ENCODE measurements around the gene BARX2. TPM values are rescaled to one million over a fixed set of nuclear protein-coding genes. Genes with fewer than 3 reads are reported as not detected.

The BARX2 gene
- total and polyA plus RNA-seq, 7 donors = 1.8 to 6.0 TPM; not detected in 5

GRCh38 chr11:129404731-129405130, 29.1 kb downstream of the BARX2 start:
- intact Hi-C loops (cut with DNase I) = no loop called here
- H3K9me3 ChIP-seq = no peaks in the 10 kb centered on the region
- DNase-seq (no peak), ATAC-seq (no peak)
- no peak overlapping the region for H3K4me3 ChIP-seq
- TF ChIP-seq CTCF (IDR thresholded peaks at IDR 0.05) = no peak
- no peak overlapping the region for H3K27ac ChIP-seq
- no peaks in the 10 kb centered on the region for H3K4me1 ChIP-seq
- H3K36me3 ChIP-seq (ENCODE audit: insufficient read depth in 1 of 2, low read depth in 1 of 2) = no peaks in the 10 kb centered on the region
- H3K27me3 ChIP-seq (ENCODE audit: insufficient read depth in 3 of 3, low read length in 2 of 3) = peaks cover 0 to 3% (median 0%) of the 10 kb centered on the region in 3 donors
- WGBS, 3 donors = 59 to 63% (median 62%) methylated on average over 4 of the region's 4 CpGs

- Histone ChIP-seq H3K4me3 (no peak overlapping the region), H3K4me1 (no peaks in the 10 kb centered on the region), H3K27me3 (ENCODE audit: insufficient read depth in 3 of 3, low read length in 2 of 3) (peaks cover 0 to 3% (median 0%) of the 10 kb centered on the region in 3 donors), H3K9me3 (no peaks in the 10 kb centered on the region), H3K36me3 (ENCODE audit: insufficient read depth in 1 of 2, low read depth in 1 of 2) (no peaks in the 10 kb centered on the region), H3K27ac (no peak overlapping the region)
- no peak for ATAC-seq
- no peak for TF ChIP-seq CTCF (IDR thresholded peaks at IDR 0.05)
- DNase-seq = no peak
- 69 to 77% (median 72%) methylated on average over 5 of the region's 5 CpGs for WGBS, 3 donors
- intact Hi-C loops (cut with DNase I) = no loop called here
Observed at GRCh38 chr11:129408865-129409444, 33.3 kb downstream of the BARX2 start.

GRCh38 chr11:129410395-129410960, 34.8 kb downstream of the BARX2 start:
- 54 to 63% (median 61%) methylated on average over 3 of the region's 3 CpGs for WGBS, 3 donors
- intact Hi-C loops (cut with DNase I) = no loop called here
- H3K4me1 ChIP-seq = no peaks in the 10 kb centered on the region

GRCh38 chr11:129412494-129412893, 36.8 kb downstream of the BARX2 start:
- no peaks in the 10 kb centered on the region for H3K27me3 ChIP-seq (ENCODE audit: insufficient read depth in 3 of 3, low read length in 2 of 3)
- H3K27ac ChIP-seq = no peak overlapping the region
- WGBS, 3 donors = 37 to 45% (median 40%) methylated on average over 4 of the region's 4 CpGs
- H3K36me3 ChIP-seq (ENCODE audit: insufficient read depth in 1 of 2, low read depth in 1 of 2) = no peaks in the 10 kb centered on the region
- H3K9me3 ChIP-seq = no peaks in the 10 kb centered on the region
- no peak for TF ChIP-seq CTCF (IDR thresholded peaks at IDR 0.05)
- intact Hi-C loops (cut with DNase I) = no loop called here
- DNase-seq (no peak), ATAC-seq (no peak)
- no peak overlapping the region for H3K4me3 ChIP-seq
- no peaks in the 10 kb centered on the region for H3K4me1 ChIP-seq

More at GRCh38 chr11:129410395-129410960, 34.8 kb downstream of the BARX2 start:
- no peak for ATAC-seq
- Histone ChIP-seq H3K4me3 (no peak overlapping the region), H3K27ac (no peak overlapping the region), H3K27me3 (ENCODE audit: insufficient read depth in 3 of 3, low read length in 2 of 3) (no peaks in the 10 kb centered on the region), H3K9me3 (no peaks in the 10 kb centered on the region), H3K36me3 (ENCODE audit: insufficient read depth in 1 of 2, low read depth in 1 of 2) (no peaks in the 10 kb centered on the region)
- no peak for TF ChIP-seq CTCF (IDR thresholded peaks at IDR 0.05)
- no peak for DNase-seq

All from psoas muscle (tissue), 8 donors.